IPS-18c (cell line): ENCODE data around the gene CIDEC.

Experiments used
- H3K4me3 ChIP-seq: 2 replicates; pipeline ENCODE4 v1.7.0; 2013; ENCODE audit warnings: low read depth, mild to moderate bottlenecking, low read length, moderate library complexity; ENCODE audit not compliant: insufficient read depth
- H3K9me3 ChIP-seq: one replicate; pipeline ENCODE4 v1.6.1; 2013; ENCODE audit warnings: mild to moderate bottlenecking, low read length, moderate library complexity; ENCODE audit not compliant: control insufficient read depth, insufficient read depth

The CIDEC gene

DNA sequence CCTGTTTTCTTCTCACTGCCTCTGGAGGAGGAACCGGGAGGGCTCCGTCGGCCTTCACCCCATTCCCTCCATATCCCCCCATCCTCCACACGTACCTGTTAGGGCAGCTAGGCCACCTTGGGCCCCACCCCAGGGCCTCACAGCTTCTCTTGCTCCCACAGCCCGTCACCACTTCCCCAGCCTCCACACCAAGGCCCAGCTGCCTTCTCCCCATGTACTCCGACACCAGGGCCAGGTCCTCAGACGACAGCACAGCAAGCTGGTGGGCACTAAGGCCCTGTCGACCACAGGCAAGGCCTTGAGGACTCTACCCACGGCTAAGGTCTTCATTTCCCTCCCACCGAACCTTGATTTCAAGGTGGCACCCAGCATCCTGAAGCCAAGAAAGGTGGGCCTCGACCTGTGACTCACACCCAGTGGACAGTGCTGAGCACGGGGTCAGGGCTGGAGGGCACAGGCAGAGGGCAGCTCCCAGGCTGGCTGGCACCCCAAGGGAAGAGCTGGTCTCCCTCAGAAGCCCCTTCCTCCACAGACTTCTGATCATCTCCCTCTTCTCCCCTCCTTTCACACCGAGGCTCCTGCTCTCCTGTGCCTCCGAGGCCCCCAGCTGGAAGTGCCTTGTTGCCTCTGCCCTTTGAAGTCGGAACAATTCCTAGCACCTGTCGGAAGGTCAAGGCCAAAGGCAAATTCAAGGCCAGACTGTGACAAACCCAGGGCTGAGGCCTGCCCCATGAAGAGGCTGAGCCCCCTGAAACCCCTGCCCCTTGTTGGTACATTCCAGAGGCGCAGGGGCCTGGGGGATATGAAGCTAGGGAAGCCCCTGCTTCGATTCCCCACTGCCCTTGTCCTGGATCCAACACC is 45.3 kb downstream of the CIDEC start:
- H3K4me3 ChIP-seq: no peak overlapping the region
- peaks cover 4% of the 10 kb centered on the region for H3K9me3 ChIP-seq

- Histone ChIP-seq H3K9me3 (peaks cover 2% of the 10 kb centered on the region), H3K4me3 (no peak overlapping the region)
Observed at GRCh38 chr3:9833078-9833477, 47.0 kb downstream of the CIDEC start.

GRCh38 chr3:9831253-9831652 is 48.8 kb downstream of the CIDEC start:
- no peak overlapping the region for H3K4me3 ChIP-seq

GRCh38 chr3:9828801-9829755 is 51.0 kb downstream of the CIDEC start:
- H3K9me3 ChIP-seq: no peaks in the 10 kb centered on the region
- H3K4me3 ChIP-seq: no peak overlapping the region

More at GRCh38 chr3:9831253-9831652, 48.8 kb downstream of the CIDEC start:
- peaks cover 2% of the 10 kb centered on the region for H3K9me3 ChIP-seq

DNA sequence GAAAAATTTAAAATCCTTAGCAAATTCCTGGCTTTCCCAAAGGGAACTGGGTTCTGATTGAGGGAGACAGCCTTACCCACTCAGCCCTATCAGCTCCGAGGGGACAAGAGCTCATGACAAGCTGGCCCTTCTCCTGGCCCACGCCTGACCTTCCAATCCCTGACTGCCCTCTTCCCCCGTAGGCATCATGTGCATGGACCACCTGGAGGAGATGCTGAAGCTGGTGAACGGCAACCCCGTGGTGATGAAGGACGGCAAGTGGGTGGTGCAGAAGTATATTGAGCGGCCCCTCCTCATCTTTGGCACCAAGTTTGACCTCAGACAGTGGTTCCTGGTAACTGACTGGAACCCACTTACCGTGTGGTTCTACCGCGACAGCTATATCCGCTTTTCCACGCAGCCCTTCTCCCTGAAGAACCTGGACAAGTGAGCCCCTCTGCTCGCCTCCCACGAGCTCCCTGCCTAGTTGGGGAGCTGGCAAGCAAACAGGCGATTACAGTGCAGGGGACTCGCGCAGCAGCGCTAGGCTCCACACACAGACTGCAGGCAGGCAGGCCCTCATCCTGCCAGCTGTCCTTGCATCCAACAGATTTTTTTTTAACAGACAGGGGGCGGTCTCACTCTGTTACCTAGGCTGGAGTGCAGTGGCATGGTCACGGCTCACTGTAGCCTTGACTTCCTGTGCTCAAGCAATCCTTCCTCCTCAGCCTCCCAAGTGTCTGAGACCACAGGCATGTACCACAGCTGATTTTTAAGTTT is 53.1 kb downstream of the CIDEC start:
- H3K4me3 ChIP-seq: no peak overlapping the region
- H3K9me3 ChIP-seq: no peaks in the 10 kb centered on the region

DNA sequence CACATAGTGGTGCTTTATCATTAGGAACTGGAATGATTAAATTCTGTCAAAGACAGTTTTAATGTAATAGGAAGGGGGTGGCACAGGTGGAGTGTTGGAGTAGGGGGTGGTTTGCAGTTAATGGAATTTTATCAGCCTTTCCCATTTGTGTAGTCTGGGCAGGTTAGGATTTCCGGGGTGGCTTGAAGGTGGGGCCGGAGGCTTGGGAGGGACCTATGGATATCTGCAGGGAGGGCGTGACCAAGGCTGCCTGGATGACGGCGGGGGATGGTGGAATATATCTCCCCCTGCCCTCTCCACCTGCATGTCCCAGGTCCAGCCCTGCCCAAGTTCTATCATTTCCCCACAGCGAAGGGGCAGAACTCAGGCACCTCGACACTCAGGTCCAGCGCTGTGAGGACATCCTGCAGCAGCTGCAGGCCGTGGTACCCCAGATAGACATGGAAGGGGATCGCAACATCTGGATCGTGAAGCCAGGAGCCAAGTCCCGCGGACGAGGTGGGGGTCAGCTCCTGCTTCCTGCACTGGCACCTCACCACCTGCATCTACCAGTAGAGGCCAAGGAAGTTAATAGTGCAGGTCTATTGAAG is 54.5 kb downstream of the CIDEC start:
- Histone ChIP-seq H3K9me3 (no peaks in the 10 kb centered on the region), H3K4me3 (no peak overlapping the region)

GRCh38 chr3:9820946-9821345 is 59.1 kb downstream of the CIDEC start:
- no peaks in the 10 kb centered on the region for H3K9me3 ChIP-seq
- H3K4me3 ChIP-seq: no peak overlapping the region

- H3K9me3 ChIP-seq: no peaks in the 10 kb centered on the region
- H3K4me3 ChIP-seq: no peak overlapping the region
Observed at GRCh38 chr3:9820543-9820942, 59.5 kb downstream of the CIDEC start.

GRCh38 chr3:9818666-9819335 is 61.3 kb downstream of the CIDEC start:
- Histone ChIP-seq H3K4me3 (no peak overlapping the region), H3K9me3 (no peaks in the 10 kb centered on the region)

DNA sequence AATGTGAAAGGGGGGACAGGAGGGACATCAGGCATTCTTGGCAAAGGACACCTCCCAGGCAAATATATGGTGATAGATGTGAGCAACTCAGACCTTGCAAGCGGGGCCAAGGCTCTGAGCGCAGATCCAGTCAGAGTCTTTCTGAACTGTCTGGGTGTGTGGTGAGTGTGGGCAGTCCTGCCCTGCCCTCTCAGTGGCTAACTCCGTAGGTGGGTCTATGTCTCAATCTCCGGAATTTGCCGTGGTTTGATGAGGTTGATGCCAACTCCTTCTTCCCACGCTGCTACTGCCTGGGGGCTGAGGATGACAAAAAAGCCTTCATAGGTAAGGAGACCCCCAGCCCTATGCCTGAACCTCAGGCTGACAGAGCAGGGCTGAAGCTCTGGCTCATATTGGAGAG is 62.6 kb downstream of the CIDEC start:
- H3K9me3 ChIP-seq: no peaks in the 10 kb centered on the region
- H3K4me3 ChIP-seq: no peak overlapping the region
